Left hindlimb (tissue), 1 donor: Measurements from ENCODE around the gene OSBPL3.
A peak's percentile ranks its signal among the peaks of the same experiment; 100 is the strongest.

Experiments
- DNase-seq: peaks from one replicate; pipeline ENCODE4 v3.0.0-alpha.2; 2018

OSBPL3 gene

DNA sequence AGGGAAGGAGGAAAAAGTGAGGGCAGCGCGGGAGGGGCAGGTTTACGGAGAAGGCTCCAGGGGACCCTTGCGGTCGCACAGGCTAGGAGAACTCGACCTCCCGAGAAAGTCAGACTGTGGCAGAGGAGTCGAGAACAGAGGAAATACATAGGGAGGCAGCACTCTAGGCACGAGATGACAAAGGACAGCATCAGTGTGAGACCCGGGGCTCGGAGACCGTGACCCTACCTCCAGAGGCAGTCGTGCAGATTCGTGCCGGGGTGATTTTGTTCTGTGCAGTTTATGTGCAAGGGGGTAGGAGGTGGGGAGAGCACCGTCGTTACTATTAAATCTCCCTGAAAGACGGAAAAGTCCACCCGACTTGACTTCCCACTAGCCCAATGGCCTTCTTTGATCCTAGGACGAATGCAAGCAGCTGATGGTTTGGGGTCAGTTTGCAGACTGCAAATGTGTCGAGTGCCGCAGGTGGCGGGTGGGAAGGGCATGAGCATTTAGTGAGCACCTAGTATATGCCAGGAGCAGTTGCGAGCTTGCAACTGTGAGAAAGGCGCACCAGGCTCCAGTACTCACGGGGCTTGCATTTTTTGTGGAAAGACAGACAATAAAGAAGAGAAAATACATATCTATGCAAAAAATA is 674 bp upstream of the OSBPL3 start:
- DNase-seq = peak; percentile 52

- peak; percentile 51 for DNase-seq
Measured at GRCh38 chr7:24979470-24979862, 512 bp downstream of the OSBPL3 start.

GRCh38 chr7:24978843-24979469 is 1.0 kb downstream of the OSBPL3 start:
- no peak for DNase-seq

GRCh38 chr7:24975644-24976260 is 4.2 kb downstream of the OSBPL3 start:
- no peak for DNase-seq

GRCh38 chr7:24975172-24975571 is 4.8 kb downstream of the OSBPL3 start:
- DNase-seq = no peak

GRCh38 chr7:24974026-24974832 is 5.7 kb downstream of the OSBPL3 start:
- no peak for DNase-seq

DNA sequence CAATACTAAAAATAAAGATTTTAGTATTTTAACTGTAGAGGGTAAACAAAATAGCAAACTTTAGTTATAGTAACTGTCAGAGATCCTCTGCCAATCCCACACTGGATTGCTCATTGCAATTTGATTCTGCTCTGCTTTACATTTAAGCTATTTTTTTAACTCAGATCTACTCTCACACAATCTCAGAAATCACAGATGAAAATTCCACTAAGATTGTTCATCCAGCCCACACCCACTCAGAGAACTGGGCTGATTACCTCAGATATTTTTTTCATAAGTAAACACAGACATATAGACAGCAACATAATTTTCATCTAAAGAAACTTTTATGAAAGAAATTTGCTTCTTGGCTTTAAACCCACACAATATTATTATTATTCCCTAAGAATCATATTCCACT is 7.0 kb downstream of the OSBPL3 start:
- no peak for DNase-seq

- no peak for DNase-seq
Measured at GRCh38 chr7:24972166-24972477, 7.9 kb downstream of the OSBPL3 start.

GRCh38 chr7:24971333-24972165 is 8.4 kb downstream of the OSBPL3 start:
- DNase-seq = no peak

DNA sequence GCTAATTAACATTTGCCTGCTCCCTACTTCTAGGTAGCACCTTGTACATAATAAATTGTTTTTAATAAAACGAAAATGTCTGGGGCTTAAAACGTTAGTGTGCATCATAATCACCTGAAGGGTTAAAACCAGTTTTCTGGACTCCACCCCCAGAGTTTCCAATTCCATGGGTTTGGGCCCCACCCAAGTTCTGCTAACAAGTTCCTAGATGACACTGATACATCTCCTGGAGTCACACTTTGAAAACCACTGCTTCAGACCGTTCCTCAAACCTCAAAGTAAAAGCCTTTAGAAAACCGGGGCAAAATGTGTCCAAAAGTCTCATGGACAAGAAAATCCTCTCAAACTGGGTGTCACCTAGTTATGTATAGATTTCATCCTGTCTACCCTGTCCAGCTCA is 9.3 kb downstream of the OSBPL3 start:
- no peak for DNase-seq

- no peak for DNase-seq
Measured at GRCh38 chr7:24968165-24968564, 11.8 kb downstream of the OSBPL3 start.

- DNase-seq = no peak
Measured at GRCh38 chr7:24967696-24968095, 12.3 kb downstream of the OSBPL3 start.

- no peak for DNase-seq
Measured at GRCh38 chr7:24966802-24967201, 13.2 kb downstream of the OSBPL3 start.

DNA sequence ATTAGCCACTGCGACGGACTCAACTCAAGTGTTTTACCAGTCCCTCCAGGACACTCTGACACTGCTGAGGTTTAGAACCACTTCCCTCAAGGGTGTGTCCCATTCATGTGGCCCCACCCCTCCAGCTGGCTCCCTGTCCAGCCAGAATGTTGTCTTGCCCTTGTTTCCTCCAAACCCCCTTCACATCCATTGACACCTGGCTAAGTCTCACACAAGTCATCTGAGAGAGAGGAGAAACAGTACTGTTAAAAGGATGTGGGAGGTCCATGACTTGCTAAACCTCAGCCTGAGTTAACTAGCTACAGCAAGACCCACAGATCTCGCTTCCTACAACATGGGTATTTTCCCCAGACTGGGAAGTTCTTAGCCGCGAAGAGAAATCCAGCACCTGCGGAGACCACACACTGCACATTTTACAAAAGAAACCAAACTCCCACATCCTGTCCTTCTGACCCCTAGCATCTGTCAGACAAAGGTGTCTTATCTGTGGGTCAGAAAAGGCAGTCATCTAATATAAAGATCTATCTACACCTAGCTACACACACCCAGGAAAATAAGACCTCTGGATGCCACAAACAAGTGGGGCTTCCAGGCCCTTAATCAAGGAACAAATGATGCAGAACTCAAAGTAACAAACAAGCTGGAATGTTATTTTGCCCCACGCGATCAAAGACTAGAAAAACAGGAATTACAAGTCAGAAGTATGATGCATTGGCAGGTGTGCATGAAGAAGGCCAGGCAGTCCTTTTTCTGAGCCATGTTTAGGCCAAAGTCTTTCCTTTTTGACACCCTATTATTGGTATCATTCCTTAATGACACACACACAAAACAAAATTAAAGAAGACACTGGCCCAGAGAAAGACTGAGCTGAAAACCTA is 13.9 kb downstream of the OSBPL3 start:
- no peak for DNase-seq

GRCh38 chr7:24964191-24964590 is 15.8 kb downstream of the OSBPL3 start:
- no peak for DNase-seq

- peak; percentile 56 for DNase-seq
Measured at GRCh38 chr7:24963218-24963617, 16.8 kb downstream of the OSBPL3 start.

- no peak for DNase-seq
Measured at GRCh38 chr7:24962418-24962962, 17.5 kb downstream of the OSBPL3 start.

GRCh38 chr7:24959735-24960485 is 20.1 kb downstream of the OSBPL3 start:
- no peak for DNase-seq

DNA sequence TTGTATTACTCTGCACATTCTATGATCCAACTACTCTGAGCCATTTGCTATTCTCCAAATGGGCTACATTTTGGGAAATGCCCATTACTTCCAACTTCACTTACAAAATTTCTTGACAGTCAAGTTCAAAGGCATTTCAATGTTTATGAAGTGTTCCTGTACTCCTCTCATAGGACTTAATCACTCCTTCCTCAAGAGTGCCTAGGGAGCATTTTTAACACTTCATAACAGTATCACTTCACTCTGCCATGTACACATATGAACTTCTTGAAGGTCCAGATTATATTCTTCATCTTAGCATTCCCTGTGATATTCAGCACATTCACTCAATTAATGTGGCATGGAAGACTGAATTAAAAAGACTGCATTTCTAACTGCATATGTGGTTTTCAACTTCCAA is 21.6 kb downstream of the OSBPL3 start:
- DNase-seq = no peak

DNA sequence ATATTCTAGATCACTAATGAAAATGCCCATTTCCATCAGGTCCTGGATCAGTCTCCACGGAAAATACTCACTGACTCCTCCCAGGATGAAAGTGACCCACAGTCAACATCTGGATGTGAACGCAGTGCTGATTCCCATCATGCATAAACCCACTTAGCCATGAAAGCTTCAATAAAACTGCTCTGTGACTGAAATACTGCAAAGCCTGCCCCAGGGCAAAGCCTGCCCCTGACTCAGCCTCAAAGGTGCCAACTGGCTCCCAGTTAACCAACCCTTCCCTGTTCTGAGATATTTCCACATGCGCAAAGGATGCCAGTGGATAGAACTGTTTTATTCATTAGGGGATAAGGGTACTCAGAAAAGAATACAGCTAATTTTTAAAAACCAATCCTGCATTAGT is 24.0 kb downstream of the OSBPL3 start:
- no peak for DNase-seq

DNA sequence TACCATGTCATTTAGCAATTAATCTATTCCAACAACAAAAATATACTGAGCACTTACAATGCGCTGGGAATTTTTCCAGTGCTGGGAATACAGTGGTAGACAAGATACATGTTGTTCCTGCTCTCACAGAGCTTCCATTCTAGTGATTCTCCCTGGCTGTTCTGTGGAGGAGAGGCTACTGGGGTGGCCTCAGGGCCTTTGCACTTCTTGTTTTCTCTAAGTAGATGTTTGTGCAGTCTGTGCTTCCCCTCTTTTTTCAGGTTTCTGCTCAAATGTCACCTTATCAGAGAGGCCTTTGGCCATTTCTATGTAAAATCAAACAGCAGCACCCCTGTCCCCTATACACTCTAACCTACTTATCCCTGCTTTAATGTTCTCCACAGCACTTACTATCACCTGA is 24.7 kb downstream of the OSBPL3 start:
- DNase-seq = no peak
